HEK293 (cell line): ENCODE results near the gene SMIM36.

Experiments
- CTCF ChIA-PET: fragments of 350-600 bp; formaldehyde crosslinking; extraction: SDS; loops from one replicate; lab custom pipeline; 2021; ENCODE audit warnings: antibody characterized with exemption; lab: Yijun Ruan, JAX
- POLR2A ChIA-PET: fragments of 300-600 bp; formaldehyde crosslinking; extraction: SDS; loops from one replicate; lab custom pipeline; 2020; ENCODE audit warnings: antibody characterized with exemption, inconsistent platforms; lab: Yijun Ruan, JAX
- H3K27ac ChIP-seq: fragments of 200-500 bp; sonication (Bioruptor generic); 2 replicates; pipeline ENCODE4 v1.5.1; 2014; ENCODE audit warnings: low read depth, low read length, control low read depth, inconsistent platforms; ENCODE audit errors: extremely low read depth
- H3K36me3 ChIP-seq, 2 experiments: fragments of 200-500 bp in 1 of 2; sonication (Bioruptor generic) in 1 of 2; 1 replicate in 1 of 2; 2 replicates in 1 of 2; pipeline ENCODE4 v1.5.1; 2014 to 2017; ENCODE audit warnings: inconsistent platforms in 2 of 2, low read length in 2 of 2; ENCODE audit not compliant: control insufficient read depth in 2 of 2, insufficient read depth in 1 of 2
- H3K4me1 ChIP-seq: fragments of 200-500 bp; sonication (Bioruptor generic); 2 replicates; pipeline ENCODE4 v1.5.1; 2014; ENCODE audit warnings: mild to moderate bottlenecking, low read length, inconsistent platforms; ENCODE audit not compliant: control insufficient read depth, insufficient read depth
- H3K4me3 ChIP-seq: 2 replicates; pipeline ENCODE4 v1.5.1; 2011; ENCODE audit warnings: low read depth, mild to moderate bottlenecking, control low read depth, low read length, moderate library complexity
- H3K9me3 ChIP-seq: fragments of 200-500 bp; sonication (Bioruptor generic); 2 replicates; pipeline ENCODE4 v1.5.1; 2014; ENCODE audit warnings: low read depth, low read length, inconsistent platforms; ENCODE audit not compliant: control insufficient read depth, insufficient read depth
- TCF7L2 ChIP-seq: IDR thresholded peaks from 2 replicates; pipeline ENCODE4 v1.6.1; 2011; ENCODE audit warnings: low read depth, mild to moderate bottlenecking, inconsistent platforms, low read length, moderate library complexity, borderline replicate concordance
- ZFP3 ChIP-seq: fragments of 450-650 bp; formaldehyde crosslinking; IDR thresholded peaks from 2 replicates; pipeline ENCODE4 v1.5.1; 2016; ENCODE audit warnings: low read depth, missing biosample characterization, missing genetic modification characterization
- ZNF146 ChIP-seq: fragments of 450-650 bp; formaldehyde crosslinking; IDR thresholded peaks from 2 replicates; pipeline ENCODE4 v1.5.1; 2016; ENCODE audit warnings: missing biosample characterization, missing genetic modification characterization
- ZNF391 ChIP-seq: fragments of 450-650 bp; formaldehyde crosslinking; IDR thresholded peaks from 2 replicates; pipeline ENCODE4 v1.5.1; 2016; ENCODE audit warnings: low read depth, missing biosample characterization, missing genetic modification characterization, borderline replicate concordance
- ZNF449 ChIP-seq: fragments of 450-650 bp; formaldehyde crosslinking; IDR thresholded peaks from 2 replicates; pipeline ENCODE4 v1.5.1; 2017; ENCODE audit warnings: missing biosample characterization, mild to moderate bottlenecking, missing genetic modification characterization, moderate library complexity
- ZNF473 ChIP-seq: fragments of 450-650 bp; formaldehyde crosslinking; IDR thresholded peaks from 2 replicates; pipeline ENCODE4 v1.5.1; 2017; ENCODE audit warnings: missing biosample characterization, missing genetic modification characterization
- ZNF48 ChIP-seq: fragments of 450-650 bp; formaldehyde crosslinking; IDR thresholded peaks from 2 replicates; pipeline ENCODE4 v1.5.1; 2016; ENCODE audit warnings: missing biosample characterization, missing genetic modification characterization
- ZNF549 ChIP-seq: fragments of 450-650 bp; IDR thresholded peaks from 2 replicates; pipeline ENCODE4 v1.5.1; 2018; ENCODE audit warnings: missing biosample characterization, missing genetic modification characterization, mild to moderate bottlenecking, inconsistent platforms, moderate library complexity
- ZNF596 ChIP-seq: fragments of 450-650 bp; IDR thresholded peaks from 2 replicates; pipeline ENCODE4 v1.5.0; 2018; ENCODE audit warnings: missing biosample characterization, mild to moderate bottlenecking, missing genetic modification characterization, moderate library complexity
- ZNF621 ChIP-seq: fragments of 450-650 bp; formaldehyde crosslinking; IDR thresholded peaks from 2 replicates; pipeline ENCODE4 v1.5.1; 2017; ENCODE audit warnings: missing biosample characterization, missing genetic modification characterization
- ZNF768 ChIP-seq: fragments of 450-650 bp; formaldehyde crosslinking; IDR thresholded peaks from 2 replicates; pipeline ENCODE4 v1.5.1; 2018; ENCODE audit warnings: missing biosample characterization, mild to moderate bottlenecking, missing genetic modification characterization
- ZSCAN30 ChIP-seq: fragments of 450-650 bp; IDR thresholded peaks from 2 replicates; pipeline ENCODE4 v1.5.1; 2018; ENCODE audit warnings: missing biosample characterization, mild to moderate bottlenecking, missing genetic modification characterization, moderate library complexity
- ZSCAN4 ChIP-seq: fragments of 450-650 bp; formaldehyde crosslinking; IDR thresholded peaks from 2 replicates; pipeline ENCODE4 v1.5.1; 2017; ENCODE audit warnings: missing biosample characterization, missing genetic modification characterization
- TF ChIP-seq, protein P1 (sequence below): fragments of 450-650 bp; formaldehyde crosslinking; IDR thresholded peaks from 2 replicates; pipeline ENCODE4 v1.5.1; 2016; ENCODE audit warnings: missing biosample characterization, missing genetic modification characterization
- TF ChIP-seq, protein P2 (sequence below): fragments of 450-650 bp; formaldehyde crosslinking; IDR thresholded peaks from 2 replicates; pipeline ENCODE4 v1.5.1; 2017; ENCODE audit warnings: missing biosample characterization, missing genetic modification characterization
- TF ChIP-seq, protein P3 (sequence below): fragments of 450-650 bp; formaldehyde crosslinking; IDR thresholded peaks from 2 replicates; pipeline ENCODE4 v1.5.1; 2016; ENCODE audit warnings: missing biosample characterization, missing genetic modification characterization

The SMIM36 gene

DNA sequence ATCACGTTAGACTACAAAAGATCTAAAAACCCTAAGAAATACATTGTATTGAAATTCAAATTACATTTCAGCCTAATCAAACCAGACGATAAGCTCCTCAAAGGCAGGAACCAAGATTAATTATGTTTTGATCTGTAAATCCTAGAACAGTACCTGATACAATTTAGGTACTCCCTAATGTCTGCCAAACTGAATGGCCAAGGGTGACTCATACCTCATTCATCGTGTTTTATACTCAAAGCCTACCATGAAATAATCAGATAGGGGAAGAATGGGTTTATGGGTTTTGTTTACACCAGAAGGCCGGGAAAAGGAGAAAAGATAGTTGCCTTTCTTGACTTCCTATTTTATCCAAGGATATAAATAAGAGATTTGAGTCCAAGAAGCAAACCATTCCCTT is 108.9 kb downstream of the SMIM36 start:
- Histone ChIP-seq H3K36me3 (peaks cover 56 to 69% of the 10 kb centered on the region in 2 experiments), H3K9me3 (no peaks in the 10 kb centered on the region), H3K4me3 (no peak overlapping the region), H3K27ac (no peak overlapping the region)
- CTCF ChIA-PET: interaction anchor here (0.6 kb wide), 1 partner anchor 648 kb away, joined by 3 read pairs; no protein-coding TSS in a partner anchor
- TF ChIP-seq ZSCAN30 (no peak), ZNF473 (tag by site-specific recombination) (no peak), ZNF596 (tag by site-specific recombination) (no peak), ZNF621 (tag by site-specific recombination) (no peak), ZNF549 (no peak), TCF7L2 (no peak), ZFP3 (tag by site-specific recombination) (no peak), ZSCAN4 (tag by site-specific recombination) (no peak), ZNF146 (tag by site-specific recombination) (no peak), ZNF768 (tag by site-specific recombination) (no peak), ZNF449 (tag by site-specific recombination) (no peak), ZNF48 (no peak), ZNF391 (tag by site-specific recombination) (no peak)
- TF ChIP-seq, protein P1, sequence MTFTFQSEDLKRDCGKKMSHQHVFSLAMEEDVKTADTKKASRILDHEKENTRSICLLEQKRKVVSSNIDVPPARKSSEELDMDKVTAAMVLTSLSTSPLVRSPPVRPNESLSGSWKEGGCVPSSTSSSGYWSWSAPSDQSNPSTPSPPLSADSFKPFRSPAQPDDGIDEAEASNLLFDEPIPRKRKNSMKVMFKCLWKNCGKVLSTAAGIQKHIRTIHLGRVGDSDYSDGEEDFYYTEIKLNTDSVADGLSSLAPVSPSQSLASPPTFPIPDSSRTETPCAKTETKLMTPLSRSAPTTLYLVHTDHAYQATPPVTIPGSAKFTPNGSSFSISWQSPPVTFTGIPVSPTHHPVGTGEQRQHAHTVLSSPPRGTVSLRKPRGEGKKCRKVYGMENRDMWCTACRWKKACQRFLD (tag by site-specific recombination): no peak
- TF ChIP-seq, protein P2, sequence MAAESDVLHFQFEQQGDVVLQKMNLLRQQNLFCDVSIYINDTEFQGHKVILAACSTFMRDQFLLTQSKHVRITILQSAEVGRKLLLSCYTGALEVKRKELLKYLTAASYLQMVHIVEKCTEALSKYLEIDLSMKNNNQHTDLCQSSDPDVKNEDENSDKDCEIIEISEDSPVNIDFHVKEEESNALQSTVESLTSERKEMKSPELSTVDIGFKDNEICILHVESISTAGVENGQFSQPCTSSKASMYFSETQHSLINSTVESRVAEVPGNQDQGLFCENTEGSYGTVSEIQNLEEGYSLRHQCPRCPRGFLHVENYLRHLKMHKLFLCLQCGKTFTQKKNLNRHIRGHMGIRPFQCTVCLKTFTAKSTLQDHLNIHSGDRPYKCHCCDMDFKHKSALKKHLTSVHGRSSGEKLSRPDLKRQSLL (tag by site-specific recombination): no peak
- TF ChIP-seq, protein P3, sequence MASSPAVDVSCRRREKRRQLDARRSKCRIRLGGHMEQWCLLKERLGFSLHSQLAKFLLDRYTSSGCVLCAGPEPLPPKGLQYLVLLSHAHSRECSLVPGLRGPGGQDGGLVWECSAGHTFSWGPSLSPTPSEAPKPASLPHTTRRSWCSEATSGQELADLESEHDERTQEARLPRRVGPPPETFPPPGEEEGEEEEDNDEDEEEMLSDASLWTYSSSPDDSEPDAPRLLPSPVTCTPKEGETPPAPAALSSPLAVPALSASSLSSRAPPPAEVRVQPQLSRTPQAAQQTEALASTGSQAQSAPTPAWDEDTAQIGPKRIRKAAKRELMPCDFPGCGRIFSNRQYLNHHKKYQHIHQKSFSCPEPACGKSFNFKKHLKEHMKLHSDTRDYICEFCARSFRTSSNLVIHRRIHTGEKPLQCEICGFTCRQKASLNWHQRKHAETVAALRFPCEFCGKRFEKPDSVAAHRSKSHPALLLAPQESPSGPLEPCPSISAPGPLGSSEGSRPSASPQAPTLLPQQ (tag by site-specific recombination): no peak
- TF ChIP-seq, all 188 proteins: peak for 0
- no peaks in the 10 kb centered on the region for H3K4me1 ChIP-seq
- POLR2A ChIA-PET: no interaction called here
